Mesothelial cell of epicardium (in vitro differentiated cells): ENCODE data around the gene SLC34A2. TPM values are rescaled to one million over a fixed set of nuclear protein-coding genes. Genes with fewer than 3 reads are reported as not detected.

Experiments
- DNase-seq, 2 experiments: peaks; one replicate each; pipeline ENCODE4 v3.0.0; 2021; ENCODE audit warnings: low spot score in 2 of 2; ENCODE audit not compliant: unreplicated experiment in 2 of 2
- H3K27ac Mint-ChIP-seq: 2 replicates; pipeline ENCODE4 v1.8.0; 2021; ENCODE audit warnings: mixed read lengths
- H3K27me3 Mint-ChIP-seq: 2 replicates; pipeline ENCODE4 v1.8.0; 2021; ENCODE audit warnings: low read depth, mixed read lengths
- H3K36me3 Mint-ChIP-seq: 2 replicates; pipeline ENCODE4 v1.8.0; 2021; ENCODE audit warnings: mixed read lengths
- H3K4me1 Mint-ChIP-seq: 2 replicates; pipeline ENCODE4 v1.8.0; 2021; ENCODE audit warnings: mixed read lengths
- H3K4me3 Mint-ChIP-seq: 2 replicates; pipeline ENCODE4 v1.8.0; 2021; ENCODE audit warnings: mild to moderate bottlenecking, moderate library complexity, mixed read lengths
- H3K9me3 Mint-ChIP-seq: 2 replicates; pipeline ENCODE4 v1.8.0; 2021; ENCODE audit warnings: mixed read lengths
- CTCF ChIP-seq: fragments of 200-600 bp; sonication (generic); IDR thresholded peaks from one replicate; pipeline ENCODE4 v1.5.0; 2021; ENCODE audit warnings: antibody characterized with exemption; ENCODE audit not compliant: unreplicated experiment
- total RNA-seq: library from RNA; stranded (reverse); gene quantifications from 3 replicates; pipeline ENCODE4 v1.2.1, GENCODE V29; 2021

SLC34A2 gene
- total RNA-seq, 1 donor from 2014 or later = 0.22 TPM

DNA sequence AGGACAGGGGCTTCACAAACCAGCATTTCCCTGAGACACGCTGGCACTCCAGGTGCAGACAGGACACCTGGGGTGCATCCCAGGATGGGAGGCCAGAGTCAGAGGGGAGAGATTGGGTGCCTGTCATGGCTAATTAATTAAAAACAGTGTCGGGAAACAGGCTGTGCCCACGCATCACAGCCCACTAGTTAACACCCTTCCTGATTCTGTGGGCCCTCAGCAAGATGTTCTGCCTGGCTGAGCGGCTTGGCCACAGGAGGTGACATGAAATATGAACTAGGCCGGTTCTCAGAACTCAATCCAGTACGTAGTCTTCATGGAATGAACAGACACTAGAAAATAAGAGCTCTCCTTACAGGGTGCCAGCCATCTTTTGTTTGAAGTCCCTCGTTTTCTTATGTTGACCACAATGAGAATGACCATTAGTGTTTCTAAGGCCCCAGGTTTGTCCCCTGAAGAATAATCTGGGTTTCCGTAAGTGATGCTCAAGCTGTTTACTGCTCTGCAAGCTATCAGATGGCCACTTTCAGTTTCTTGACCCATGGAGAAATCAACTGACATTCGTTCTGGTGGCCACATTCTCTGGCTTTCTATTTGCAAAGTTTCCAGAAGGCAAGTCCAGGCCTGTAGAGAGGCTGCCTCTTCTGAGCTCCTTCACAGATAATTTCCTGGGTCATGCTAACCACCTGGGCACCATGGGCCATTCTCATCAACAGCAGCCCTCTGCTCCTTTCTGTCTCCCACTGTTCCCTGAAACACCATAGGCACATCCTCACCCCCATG, 72.3 kb downstream of the SLC34A2 start:
- Mint-ChIP-seq H3K27me3 (no peaks in the 10 kb centered on the region), H3K9me3 (no peaks in the 10 kb centered on the region), H3K4me3 (no peak overlapping the region), H3K27ac (no peak overlapping the region), H3K4me1 (no peaks in the 10 kb centered on the region), H3K36me3 (no peaks in the 10 kb centered on the region)
- no peak for TF ChIP-seq CTCF
- DNase-seq = no peak

Other genes starting within 250 kb of the SLC34A2 start
- 13.8 to 14.4 TPM (median 14.3 TPM) in 3 replicates for gene SEL1L3, start 207.1 kb downstream of the SLC34A2 start, total RNA-seq